ENCODE measurements around the gene FUT4. TPM values are rescaled to one million over a fixed set of nuclear protein-coding genes. Genes with fewer than 3 reads are reported as not detected.
"Not testable (repeated sequence)": the region's sequence is repeated elsewhere in the genome, so short reads cannot be mapped to it uniquely, and the experiment has no call there.

FUT4 gene
- total RNA-seq, 1 donor from 2014 or later = 7.2 TPM

- ATAC-seq = no peak
- DNase-seq (ENCODE audit: low spot score) = no peak
- intact Hi-C loops (cut with DNase I) = no loop called here
Measured at GRCh38 chr11:94528551-94528950, 15.2 kb upstream of the FUT4 start.

GRCh38 chr11:94532211-94532610 is 11.5 kb upstream of the FUT4 start:
- DNase-seq (ENCODE audit: low spot score) (no peak), ATAC-seq (no peak)
- intact Hi-C loops (cut with DNase I) = no loop called here

GRCh38 chr11:94533206-94533605 is 10.5 kb upstream of the FUT4 start:
- DNase-seq (ENCODE audit: low spot score) (no peak), ATAC-seq (peak; percentile 36)
- intact Hi-C loops (cut with DNase I) = no loop called here

DNA sequence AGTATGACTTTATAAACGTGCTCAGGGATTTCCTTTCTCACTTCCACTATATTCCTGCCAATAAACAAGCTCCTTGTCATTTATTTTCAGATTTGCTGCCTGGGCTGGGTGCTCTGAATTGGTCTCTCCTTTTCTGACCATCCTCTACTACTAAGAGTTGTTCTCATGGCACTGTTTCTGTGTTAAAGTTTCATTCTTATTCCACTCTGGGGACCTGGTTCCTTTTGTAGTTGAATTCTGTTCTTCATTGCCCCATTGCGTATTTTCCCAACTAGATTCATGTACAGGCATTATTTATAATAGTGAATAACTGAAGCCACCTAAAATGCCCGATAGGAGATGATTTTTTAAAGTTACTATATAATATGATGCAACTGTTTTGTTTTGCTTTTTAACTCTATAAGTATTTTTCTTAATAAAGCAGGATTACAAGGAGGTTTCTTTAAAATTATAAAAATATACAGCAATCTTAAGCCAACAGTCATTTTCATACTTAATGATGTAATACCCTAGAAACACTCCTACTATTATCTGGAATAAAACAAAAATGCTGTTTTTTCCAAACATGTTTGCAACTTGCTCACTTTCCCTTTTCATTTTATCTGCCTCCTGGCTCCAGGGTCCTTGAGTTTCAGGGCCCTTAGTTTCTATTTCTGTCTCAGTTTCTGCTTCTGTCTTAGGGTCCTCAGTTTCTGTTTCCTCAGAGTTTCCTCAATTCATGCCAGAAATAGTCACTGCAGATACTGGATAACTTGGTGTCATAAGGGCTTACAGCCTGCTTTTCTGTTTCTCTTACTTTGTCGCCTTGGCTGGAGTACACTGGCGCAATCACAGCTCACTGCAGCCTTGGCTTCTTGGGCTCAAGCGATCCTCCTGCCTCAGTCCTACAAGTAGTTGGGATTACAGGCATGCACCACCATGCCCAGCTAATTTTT is 9.8 kb upstream of the FUT4 start:
- DNase-seq (ENCODE audit: low spot score) (no peak), ATAC-seq (peak; percentile 65)
- intact Hi-C loops (cut with DNase I) = no loop called here

DNA sequence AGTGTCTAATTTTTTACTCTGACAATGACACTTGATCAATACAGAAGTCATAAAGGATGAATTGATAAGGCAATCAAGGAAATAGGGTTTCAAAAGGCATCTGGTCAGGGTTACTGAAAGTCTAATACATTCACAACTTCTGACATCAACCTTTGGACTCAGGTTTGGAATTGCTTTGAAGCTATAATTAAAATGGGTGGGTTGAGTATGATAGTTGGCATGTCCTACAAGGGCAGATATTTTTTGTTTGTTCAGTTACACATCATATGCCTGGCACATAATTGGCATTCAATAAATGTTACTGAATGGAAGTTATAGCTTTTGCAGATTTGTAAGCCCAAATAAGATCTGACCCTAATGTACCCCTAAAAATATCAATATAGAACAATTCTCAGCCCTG is 7.3 kb upstream of the FUT4 start:
- DNase-seq (ENCODE audit: low spot score) (no peak), ATAC-seq (no peak)
- intact Hi-C loops (cut with DNase I) = no loop called here

DNA sequence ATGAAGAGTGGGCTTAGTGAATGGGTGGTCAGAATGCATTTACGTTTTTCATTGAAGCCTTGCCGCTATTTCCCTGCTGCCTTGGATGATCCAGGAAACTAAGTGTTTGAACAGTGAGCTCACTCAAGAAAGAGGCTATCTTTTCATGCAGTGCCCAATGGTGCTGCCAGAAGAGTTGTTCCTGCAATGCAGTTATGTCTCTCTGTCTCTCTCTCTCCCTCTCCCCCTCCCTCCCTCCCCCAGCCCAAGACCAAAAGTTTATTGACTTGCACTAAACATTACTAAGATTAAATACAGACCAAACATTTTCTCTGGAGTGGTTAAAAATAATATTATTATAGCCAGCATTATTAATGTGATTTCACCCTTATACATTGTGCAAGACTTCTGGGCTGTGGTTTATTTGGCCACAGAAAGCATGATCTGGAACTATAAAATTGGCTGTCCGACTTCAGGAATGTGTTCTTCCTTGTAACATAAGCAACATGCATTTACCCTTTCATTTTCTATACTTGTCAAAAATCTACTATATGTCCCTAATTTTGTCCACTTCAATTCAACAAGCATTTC is 6.6 kb upstream of the FUT4 start:
- ATAC-seq = peak; percentile 59
- DNase-seq (ENCODE audit: low spot score) = no peak
- intact Hi-C loops (cut with DNase I) = no loop called here

- no peak for DNase-seq (ENCODE audit: low spot score)
- ATAC-seq = no peak
- intact Hi-C loops (cut with DNase I) = no loop called here
Measured at GRCh38 chr11:94539420-94539819, 4.3 kb upstream of the FUT4 start.

- ATAC-seq (peak; percentile 3), DNase-seq (ENCODE audit: low spot score) (peak; percentile 65)
- intact Hi-C loops (cut with DNase I) = no loop called here
Measured at GRCh38 chr11:94544646-94545263, 1.0 kb downstream of the FUT4 start.

DNA sequence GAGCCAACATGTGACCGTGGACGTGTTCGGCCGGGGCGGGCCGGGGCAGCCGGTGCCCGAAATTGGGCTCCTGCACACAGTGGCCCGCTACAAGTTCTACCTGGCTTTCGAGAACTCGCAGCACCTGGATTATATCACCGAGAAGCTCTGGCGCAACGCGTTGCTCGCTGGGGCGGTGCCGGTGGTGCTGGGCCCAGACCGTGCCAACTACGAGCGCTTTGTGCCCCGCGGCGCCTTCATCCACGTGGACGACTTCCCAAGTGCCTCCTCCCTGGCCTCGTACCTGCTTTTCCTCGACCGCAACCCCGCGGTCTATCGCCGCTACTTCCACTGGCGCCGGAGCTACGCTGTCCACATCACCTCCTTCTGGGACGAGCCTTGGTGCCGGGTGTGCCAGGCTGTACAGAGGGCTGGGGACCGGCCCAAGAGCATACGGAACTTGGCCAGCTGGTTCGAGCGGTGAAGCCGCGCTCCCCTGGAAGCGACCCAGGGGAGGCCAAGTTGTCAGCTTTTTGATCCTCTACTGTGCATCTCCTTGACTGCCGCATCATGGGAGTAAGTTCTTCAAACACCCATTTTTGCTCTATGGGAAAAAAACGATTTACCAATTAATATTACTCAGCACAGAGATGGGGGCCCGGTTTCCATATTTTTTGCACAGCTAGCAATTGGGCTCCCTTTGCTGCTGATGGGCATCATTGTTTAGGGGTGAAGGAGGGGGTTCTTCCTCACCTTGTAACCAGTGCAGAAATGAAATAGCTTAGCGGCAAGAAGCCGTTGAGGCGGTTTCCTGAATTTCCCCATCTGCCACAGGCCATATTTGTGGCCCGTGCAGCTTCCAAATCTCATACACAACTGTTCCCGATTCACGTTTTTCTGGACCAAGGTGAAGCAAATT is 1.8 kb downstream of the FUT4 start:
- ATAC-seq = no peak
- DNase-seq (ENCODE audit: low spot score) = no peak
- intact Hi-C loops (cut with DNase I) = no loop called here

- no peak for DNase-seq (ENCODE audit: low spot score)
- ATAC-seq = no peak
- intact Hi-C loops (cut with DNase I) = no loop called here
Measured at GRCh38 chr11:94546162-94546470, 2.4 kb downstream of the FUT4 start.

DNA sequence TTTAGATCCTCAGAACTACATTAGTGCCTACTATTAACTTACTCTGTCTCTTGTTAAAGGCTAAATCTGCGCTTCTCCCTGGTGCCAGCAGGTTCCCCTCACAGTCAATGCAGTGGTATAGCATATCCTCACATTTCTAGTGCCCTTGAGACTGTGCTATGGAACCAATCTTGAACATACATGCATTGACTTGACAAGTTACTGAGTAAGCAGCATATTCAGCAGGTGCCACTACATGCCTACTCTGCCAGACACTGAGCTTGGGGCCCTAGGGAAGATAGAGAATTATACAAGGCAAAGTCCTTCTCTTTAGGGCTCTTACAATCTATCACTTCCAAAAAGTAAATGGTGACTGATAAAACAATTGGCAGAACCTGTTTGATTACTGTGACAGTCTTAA is 3.2 kb downstream of the FUT4 start:
- DNase-seq (ENCODE audit: low spot score) (no peak), ATAC-seq (no peak)
- intact Hi-C loops (cut with DNase I) = no loop called here

GRCh38 chr11:94549146-94549545 is 5.4 kb downstream of the FUT4 start:
- intact Hi-C loops (cut with DNase I) = no loop called here
- no peak for DNase-seq (ENCODE audit: low spot score)
- no peak for ATAC-seq

GRCh38 chr11:94550513-94550912 is 6.8 kb downstream of the FUT4 start:
- DNase-seq (ENCODE audit: low spot score) (no peak), ATAC-seq (no peak)
- intact Hi-C loops (cut with DNase I) = no loop called here

DNA sequence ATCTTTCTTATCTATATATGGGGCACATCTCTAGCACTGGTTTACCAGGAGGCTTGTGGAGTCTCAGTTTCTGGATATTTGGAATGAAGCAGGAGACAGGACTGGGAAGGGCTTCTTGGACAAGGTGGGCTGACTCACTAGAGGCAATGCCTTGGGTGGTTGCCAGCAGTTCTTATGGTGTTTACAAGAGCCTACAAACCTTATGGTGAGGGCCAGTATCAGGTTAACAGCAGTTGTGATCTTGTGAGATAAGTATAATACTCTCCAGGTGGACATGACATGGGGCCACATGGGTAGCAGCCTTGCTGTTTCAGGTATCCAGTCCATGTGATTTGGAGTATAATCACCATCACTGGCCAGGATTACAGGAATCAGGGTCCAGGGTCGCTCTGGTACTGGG is 10.2 kb downstream of the FUT4 start:
- ATAC-seq (no peak), DNase-seq (ENCODE audit: low spot score) (no peak)
- intact Hi-C loops (cut with DNase I) = no loop called here

DNA sequence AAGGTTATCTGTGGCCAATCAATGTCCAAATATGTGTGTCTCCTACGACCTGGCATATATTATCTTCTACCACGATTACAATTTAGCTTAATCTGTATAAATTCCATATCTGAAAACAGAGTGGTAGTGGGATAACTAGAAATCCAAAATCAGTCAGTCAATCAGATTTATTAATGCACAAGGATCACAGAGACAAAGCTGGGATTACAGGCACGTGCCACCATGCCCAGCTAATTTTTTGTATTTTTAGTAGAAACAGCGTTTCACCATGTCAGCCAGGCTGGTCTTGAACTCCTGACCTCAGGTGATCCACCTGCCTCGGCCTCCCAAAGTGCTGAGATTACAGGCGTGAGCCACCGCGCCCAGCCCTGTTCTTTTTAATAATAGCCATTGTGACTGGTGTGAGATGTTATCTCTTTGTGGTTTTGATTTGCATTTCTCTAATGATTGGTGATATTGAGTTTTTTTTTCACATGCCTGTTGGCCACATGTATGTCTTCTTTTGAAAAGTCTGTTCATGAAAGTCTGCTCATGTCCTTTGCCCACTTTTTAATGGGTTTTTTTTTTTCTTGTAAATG is 12.1 kb downstream of the FUT4 start:
- intact Hi-C loops (cut with DNase I); DNase-seq (ENCODE audit: low spot score); ATAC-seq: not testable (repeated sequence)

DNA sequence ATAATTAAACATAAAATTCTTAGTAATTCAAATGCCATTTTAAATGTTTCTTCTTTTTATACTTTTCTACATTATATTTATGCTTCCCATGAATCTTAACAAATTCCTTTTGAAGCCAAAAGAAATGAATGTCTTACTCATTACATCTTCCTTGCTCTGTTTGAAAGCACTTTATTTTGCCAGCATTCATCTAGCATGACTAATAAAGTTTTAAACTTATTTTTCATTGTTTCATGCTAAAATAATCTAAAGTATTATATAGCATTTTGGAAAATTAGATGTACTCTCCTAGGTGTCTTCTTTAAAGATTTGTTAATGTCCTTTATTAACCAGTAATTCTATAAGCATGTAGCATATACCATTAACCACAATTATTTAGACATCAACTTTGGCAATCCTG is 13.7 kb downstream of the FUT4 start:
- DNase-seq (ENCODE audit: low spot score) (no peak), ATAC-seq (no peak)
- intact Hi-C loops (cut with DNase I) = no loop called here

- ATAC-seq (no peak), DNase-seq (ENCODE audit: low spot score) (no peak)
- intact Hi-C loops (cut with DNase I) = no loop called here
Measured at GRCh38 chr11:94557992-94558391, 14.3 kb downstream of the FUT4 start.

DNA sequence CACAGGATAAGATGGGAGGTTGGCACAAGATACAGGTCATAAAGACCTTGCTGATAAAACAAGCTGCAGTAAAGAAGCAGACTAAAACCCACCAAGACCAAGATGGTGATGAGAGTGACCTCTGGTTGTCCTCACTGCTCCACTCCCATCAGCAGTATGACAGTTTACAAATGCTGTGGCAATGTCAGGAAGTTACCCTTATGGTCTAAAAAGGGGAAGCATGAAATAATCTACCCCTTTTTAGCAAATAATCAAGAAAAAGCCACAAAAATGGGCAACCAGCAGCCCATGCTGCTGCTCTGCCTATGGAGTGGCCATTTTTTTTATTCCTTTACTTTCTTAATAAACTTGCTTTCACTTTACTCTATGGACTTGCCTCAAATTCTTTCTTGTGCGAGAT is 14.7 kb downstream of the FUT4 start:
- intact Hi-C loops (cut with DNase I) = no loop called here
- no peak for ATAC-seq
- DNase-seq (ENCODE audit: low spot score) = no peak

- DNase-seq (ENCODE audit: low spot score) = no peak
- intact Hi-C loops (cut with DNase I) = no loop called here
- no peak for ATAC-seq
Measured at GRCh38 chr11:94558932-94559331, 15.2 kb downstream of the FUT4 start.

All from sciatic nerve (tissue), 2 donors.